NCI-H2029 treated with DMSO at 0.1 percent for 48 hours (cell line): Measurements from ENCODE around the gene RAF1.
"Not testable (repeated sequence)": the region's sequence is repeated elsewhere in the genome, so short reads cannot be mapped to it uniquely, and the experiment has no call there.

Source experiments
- DNase-seq: peaks from one replicate; lab custom pipeline; 2025; lab: John Stamatoyannopoulos, UW

The RAF1 gene

GRCh38 chr3:12557473-12558100 lies 106.3 kb downstream of the RAF1 start:
- DNase-seq: no peak

- peak; percentile 34 for DNase-seq
Measured at GRCh38 chr3:12556690-12557472, 107.0 kb downstream of the RAF1 start, which contains the start of gene MKRN2. MKRN2 (plus strand) TSS chr3:12557087; CDS start chr3:12557151, 64 bp downstream.

- no peak for DNase-seq
Measured at GRCh38 chr3:12556314-12556689, 107.6 kb downstream of the RAF1 start.

- no peak for DNase-seq
Measured at GRCh38 chr3:12553921-12554391, 110.0 kb downstream of the RAF1 start.

GRCh38 chr3:12549971-12550760 lies 113.8 kb downstream of the RAF1 start:
- no peak for DNase-seq

GRCh38 chr3:12545473-12545791 lies 118.5 kb downstream of the RAF1 start, which contains the start of gene MKRN2OS:
MKRN2OS (minus strand) TSS chr3:12545499; CDS start chr3:12545464, 35 bp downstream.
- DNase-seq: peak; percentile 65

GRCh38 chr3:12544652-12545472 lies 119.1 kb downstream of the RAF1 start:
- no peak for DNase-seq

- DNase-seq: not testable (repeated sequence)
Measured at GRCh38 chr3:12543497-12543896, 120.4 kb downstream of the RAF1 start.

GRCh38 chr3:12541625-12542024 lies 122.3 kb downstream of the RAF1 start:
- no peak for DNase-seq

GRCh38 chr3:12536423-12536822 lies 127.5 kb downstream of the RAF1 start:
- DNase-seq: no peak
